ENCODE measurements around the gene FADS2.
A peak's percentile ranks its signal among the peaks of the same experiment; 100 is the strongest.
"Not testable (repeated sequence)": the region's sequence is repeated elsewhere in the genome, so short reads cannot be mapped to it uniquely, and the experiment has no call there.

Gene FADS2

GRCh38 chr11:61880454-61880853 lies 52.4 kb downstream of the FADS2 start:
- H3K9ac ChIP-seq (ENCODE audit: low read length): no peak overlapping the region
- no peak for TF ChIP-seq EZH2phosphoT487 (IDR thresholded peaks at IDR 0.05; ENCODE audit: low read depth)
- TF ChIP-seq, protein P1, sequence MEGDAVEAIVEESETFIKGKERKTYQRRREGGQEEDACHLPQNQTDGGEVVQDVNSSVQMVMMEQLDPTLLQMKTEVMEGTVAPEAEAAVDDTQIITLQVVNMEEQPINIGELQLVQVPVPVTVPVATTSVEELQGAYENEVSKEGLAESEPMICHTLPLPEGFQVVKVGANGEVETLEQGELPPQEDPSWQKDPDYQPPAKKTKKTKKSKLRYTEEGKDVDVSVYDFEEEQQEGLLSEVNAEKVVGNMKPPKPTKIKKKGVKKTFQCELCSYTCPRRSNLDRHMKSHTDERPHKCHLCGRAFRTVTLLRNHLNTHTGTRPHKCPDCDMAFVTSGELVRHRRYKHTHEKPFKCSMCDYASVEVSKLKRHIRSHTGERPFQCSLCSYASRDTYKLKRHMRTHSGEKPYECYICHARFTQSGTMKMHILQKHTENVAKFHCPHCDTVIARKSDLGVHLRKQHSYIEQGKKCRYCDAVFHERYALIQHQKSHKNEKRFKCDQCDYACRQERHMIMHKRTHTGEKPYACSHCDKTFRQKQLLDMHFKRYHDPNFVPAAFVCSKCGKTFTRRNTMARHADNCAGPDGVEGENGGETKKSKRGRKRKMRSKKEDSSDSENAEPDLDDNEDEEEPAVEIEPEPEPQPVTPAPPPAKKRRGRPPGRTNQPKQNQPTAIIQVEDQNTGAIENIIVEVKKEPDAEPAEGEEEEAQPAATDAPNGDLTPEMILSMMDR (IDR thresholded peaks at IDR 0.05; ENCODE audit: low read depth, low read length): no peak
- no peak overlapping the region for H2AFZ ChIP-seq (ENCODE audit: low read depth, low read length)
- H3K4me3 ChIP-seq (ENCODE audit: low read length): no peak overlapping the region
- peak overlapping the region; percentile 19; the same call in 1 of the 2 replicates for H3K4me2 ChIP-seq (ENCODE audit: low read length)
- no peaks in the 10 kb centered on the region for H3K36me3 ChIP-seq (replicated peaks; ENCODE audit: low read depth, low read length)
- no peaks in the 10 kb centered on the region for H4K20me1 ChIP-seq (ENCODE audit: insufficient read depth, low read length)
- H3K9me3 ChIP-seq (ENCODE audit: insufficient read depth, low read length): no peaks in the 10 kb centered on the region
- H3K79me2 ChIP-seq (ENCODE audit: low read length): no peaks in the 10 kb centered on the region
- H3K27me3 ChIP-seq (ENCODE audit: low read depth, low read length): peaks cover 6% of the 10 kb centered on the region
- no peak overlapping the region for H3K27ac ChIP-seq (ENCODE audit: low read length)
- H3K4me1 ChIP-seq (ENCODE audit: low read length): peaks cover 6% of the 10 kb centered on the region; the same call in 1 of the 2 replicates

DNA sequence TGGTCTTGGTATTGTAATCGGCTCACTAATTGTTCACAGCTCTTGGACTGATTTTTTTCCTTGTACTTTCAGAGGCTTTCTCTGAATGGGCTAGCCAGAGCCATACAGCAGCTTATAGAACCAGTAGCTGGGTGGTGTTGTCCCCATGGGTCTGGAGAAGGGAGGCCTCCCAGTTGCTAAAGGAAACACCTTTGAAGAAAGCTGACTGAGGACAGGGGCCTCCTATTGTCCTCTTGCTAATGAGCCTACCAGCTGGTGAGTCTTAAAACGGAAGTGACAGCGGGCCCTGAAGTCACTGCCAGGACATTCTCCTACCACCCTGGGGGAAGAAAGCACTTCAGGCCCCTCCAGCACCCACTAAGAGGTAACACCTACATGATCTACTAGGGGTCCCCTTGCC lies 53.3 kb downstream of the FADS2 start:
- H3K27ac ChIP-seq (ENCODE audit: low read length): no peak overlapping the region
- peaks cover 6% of the 10 kb centered on the region; the same call in 1 of the 2 replicates for H3K4me1 ChIP-seq (ENCODE audit: low read length)
- H3K79me2 ChIP-seq (ENCODE audit: low read length): no peaks in the 10 kb centered on the region
- TF ChIP-seq EZH2phosphoT487 (IDR thresholded peaks at IDR 0.05; ENCODE audit: low read depth): no peak
- TF ChIP-seq, protein P1 (IDR thresholded peaks at IDR 0.05; ENCODE audit: low read depth, low read length): no peak
- no peak overlapping the region for H3K9ac ChIP-seq (ENCODE audit: low read length)
- peaks cover 6% of the 10 kb centered on the region for H3K27me3 ChIP-seq (ENCODE audit: low read depth, low read length)
- H3K4me3 ChIP-seq (ENCODE audit: low read length): no peak overlapping the region
- no peaks in the 10 kb centered on the region for H4K20me1 ChIP-seq (ENCODE audit: insufficient read depth, low read length)
- no peak overlapping the region for H2AFZ ChIP-seq (ENCODE audit: low read depth, low read length)
- H3K36me3 ChIP-seq (replicated peaks; ENCODE audit: low read depth, low read length): no peaks in the 10 kb centered on the region
- H3K9me3 ChIP-seq (ENCODE audit: insufficient read depth, low read length): no peaks in the 10 kb centered on the region
- no peak overlapping the region for H3K4me2 ChIP-seq (ENCODE audit: low read length)

- not testable (repeated sequence) for H3K9me3 ChIP-seq (ENCODE audit: insufficient read depth, low read length); H3K36me3 ChIP-seq (replicated peaks; ENCODE audit: low read depth, low read length); H2AFZ ChIP-seq (ENCODE audit: low read depth, low read length); H3K9ac ChIP-seq (ENCODE audit: low read length); H3K4me3 ChIP-seq (ENCODE audit: low read length); H3K4me2 ChIP-seq (ENCODE audit: low read length); H3K79me2 ChIP-seq (ENCODE audit: low read length); H3K27ac ChIP-seq (ENCODE audit: low read length); H4K20me1 ChIP-seq (ENCODE audit: insufficient read depth, low read length); H3K4me1 ChIP-seq (ENCODE audit: low read length)
- peaks cover 12% of the 10 kb centered on the region for H3K27me3 ChIP-seq (ENCODE audit: low read depth, low read length)
Observed at GRCh38 chr11:61882267-61882666, 54.2 kb downstream of the FADS2 start.

DNA sequence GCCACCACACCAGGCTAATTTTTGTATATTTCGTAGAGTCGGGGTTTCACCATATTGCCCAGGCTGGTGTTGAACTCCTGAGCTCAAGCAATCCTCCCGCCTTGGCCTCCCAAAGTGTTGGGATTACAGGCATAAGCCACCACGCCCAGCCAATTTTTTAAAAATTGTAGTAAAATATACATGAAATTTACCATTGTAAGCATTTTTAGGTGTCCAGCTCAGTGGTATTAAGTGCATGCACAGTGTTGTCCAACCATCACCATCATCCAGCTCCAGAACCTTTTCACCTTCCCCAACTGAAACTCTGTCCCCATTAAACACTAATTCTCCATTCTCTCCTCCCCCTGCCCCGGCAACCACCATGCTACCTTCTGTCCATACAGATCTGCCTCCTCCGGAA lies 54.8 kb downstream of the FADS2 start:
- Histone ChIP-seq H3K4me2 (ENCODE audit: low read length) (no peak overlapping the region), H3K4me1 (ENCODE audit: low read length) (peaks cover 6% of the 10 kb centered on the region; the same call in 1 of the 2 replicates)

More for the DNA sequence above, 54.8 kb downstream of the FADS2 start:
- no peak overlapping the region for H3K27ac ChIP-seq (ENCODE audit: low read length)
- H3K27me3 ChIP-seq (ENCODE audit: low read depth, low read length): peaks cover 12% of the 10 kb centered on the region
- H3K9me3 ChIP-seq (ENCODE audit: insufficient read depth, low read length): no peaks in the 10 kb centered on the region
- no peaks in the 10 kb centered on the region for H3K79me2 ChIP-seq (ENCODE audit: low read length)
- no peaks in the 10 kb centered on the region for H3K36me3 ChIP-seq (replicated peaks; ENCODE audit: low read depth, low read length)
- no peak overlapping the region for H3K4me3 ChIP-seq (ENCODE audit: low read length)
- no peak overlapping the region for H2AFZ ChIP-seq (ENCODE audit: low read depth, low read length)
- no peak overlapping the region for H3K9ac ChIP-seq (ENCODE audit: low read length)
- H4K20me1 ChIP-seq (ENCODE audit: insufficient read depth, low read length): no peaks in the 10 kb centered on the region
- TF ChIP-seq EZH2phosphoT487 (IDR thresholded peaks at IDR 0.05; ENCODE audit: low read depth): no peak
- TF ChIP-seq, protein P1 (IDR thresholded peaks at IDR 0.05; ENCODE audit: low read depth, low read length): no peak

All from OCI-LY3 (cell line).